Left ventricle myocardium superior (tissue), 1 donor: ENCODE measurements around the gene ADCY5. TPM values are rescaled to one million over a fixed set of nuclear protein-coding genes. Genes with fewer than 3 reads are reported as not detected.

Source experiments
- ATAC-seq: fragments of 200-7000 bp; cut with Tn5 transposase; one replicate; pipeline ENCODE4 v1.9.1; 2020; ENCODE audit warnings: mild to moderate bottlenecking, moderate library complexity
- DNase-seq: peaks from one replicate; pipeline ENCODE4 v3.0.0-alpha.2; 2020
- intact Hi-C: fragments of 100-400 bp; cut with micrococcal nuclease; formaldehyde crosslinking; loops from one replicate; pipeline ENCODE4 v1.11.0; 2022
- total RNA-seq: library from RNA; stranded (reverse); fragmentation: NEBNext Ultra II Directional; extraction: Animal tissue kit (Norgen Biotek cat#: 25700); gene quantifications from one replicate; pipeline ENCODE4 v1.2.1, GENCODE V29; 2021
- donor health status: DM: no; HTN: yes; CAD: no; lungs with severe emphysema.

Gene ADCY5
- total RNA-seq, 1 donor from 2014 or later: 273 TPM

DNA sequence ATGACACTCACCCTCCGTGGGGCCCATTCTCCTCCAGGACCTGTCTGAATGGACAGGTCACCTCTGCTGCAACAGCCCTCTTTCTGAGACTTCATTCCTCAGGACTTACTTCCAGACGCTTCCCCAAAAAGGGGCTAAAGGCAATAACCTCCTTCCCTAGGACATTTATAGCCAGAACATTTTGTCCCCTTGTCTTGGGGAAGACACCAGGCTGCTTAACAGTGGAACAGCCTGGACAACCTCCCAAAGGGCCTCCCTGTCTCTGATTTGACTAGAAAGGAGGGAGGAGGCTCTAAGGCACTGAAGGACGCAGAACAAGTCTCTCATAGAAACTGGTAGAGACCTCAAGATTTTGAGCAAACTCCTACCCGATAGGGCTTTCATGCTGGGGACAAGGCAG lies 32.7 kb downstream of the ADCY5 start:
- DNase-seq: no peak
- ATAC-seq: peak; percentile 6
- intact Hi-C loops: no loop called here

DNA sequence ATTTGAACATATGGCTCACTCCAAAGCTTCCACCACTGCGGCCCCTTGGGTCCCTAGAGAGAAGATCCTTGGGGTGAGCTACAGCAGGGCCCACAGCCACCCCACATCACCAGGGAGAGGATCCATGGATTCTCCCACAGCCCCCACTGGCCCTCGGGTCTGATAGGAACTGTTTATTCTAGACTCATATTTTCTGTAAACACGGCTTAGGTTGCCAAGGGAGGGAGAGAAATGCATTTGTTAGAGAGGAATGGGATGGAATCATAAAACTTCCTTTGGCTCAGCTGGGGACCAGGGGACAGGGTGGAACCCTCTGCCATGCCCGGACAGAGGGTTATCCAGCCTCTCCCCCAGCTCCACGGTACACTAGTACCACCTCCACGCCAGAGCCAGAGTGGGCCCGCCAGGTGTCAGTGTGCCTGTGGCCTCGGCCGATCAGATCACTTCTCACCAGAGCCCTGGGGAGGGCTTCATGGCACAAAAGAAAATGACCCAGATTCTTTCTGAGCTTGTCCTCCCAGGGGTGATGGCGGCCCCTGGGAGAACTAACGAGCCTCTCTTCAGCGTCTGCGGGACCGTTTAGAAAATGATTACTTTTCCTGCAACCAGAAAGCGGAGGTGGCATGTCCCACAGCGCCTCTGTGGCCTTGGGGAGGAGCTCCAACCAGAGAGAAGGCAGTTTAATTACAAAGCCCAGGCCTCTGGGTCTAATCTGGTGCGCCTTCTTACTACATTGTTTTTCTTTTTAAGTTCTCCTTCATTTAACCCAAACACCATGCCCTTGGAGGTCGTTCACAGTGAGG lies 33.7 kb downstream of the ADCY5 start:
- DNase-seq (peak; percentile 59), ATAC-seq (peak; percentile 8)
- intact Hi-C loops: no loop called here

DNA sequence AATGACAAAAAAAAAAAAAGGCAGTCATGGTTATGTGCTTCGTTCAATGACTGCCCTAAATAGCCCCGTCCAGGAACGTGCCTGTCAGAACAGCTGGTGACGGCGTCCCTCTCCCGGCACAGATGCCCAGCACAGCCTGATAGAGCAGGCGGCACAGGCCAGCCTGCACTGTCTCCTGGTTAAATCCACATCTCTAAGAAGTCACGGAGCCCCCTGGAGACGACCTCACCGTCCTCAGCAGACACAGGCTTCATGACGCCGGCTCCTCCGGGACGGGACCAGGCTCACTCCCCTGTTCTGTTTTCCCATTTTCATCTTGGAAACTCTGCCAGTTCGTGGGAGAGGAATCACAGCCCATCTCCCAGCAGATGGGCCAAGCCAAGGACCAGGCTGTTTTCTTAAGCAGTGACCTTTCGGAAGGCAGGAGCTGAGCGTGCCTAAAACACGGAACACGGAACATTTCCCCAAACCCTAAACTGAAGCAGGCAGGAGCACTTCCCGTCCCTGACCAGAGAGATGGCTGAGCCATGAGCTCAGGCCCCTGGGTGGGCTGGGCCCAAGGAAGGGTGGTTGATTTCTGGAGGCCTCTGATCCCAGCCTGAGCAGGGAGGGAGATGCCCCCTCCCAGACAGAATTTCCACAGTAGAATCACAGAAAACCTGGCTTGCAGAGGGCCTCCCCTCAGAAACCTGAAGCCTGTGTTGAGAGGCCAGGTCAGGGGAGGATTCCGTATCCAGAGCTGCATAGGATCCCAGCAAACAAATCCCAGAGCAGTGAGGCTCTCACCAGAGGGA lies 35.9 kb downstream of the ADCY5 start:
- DNase-seq: peak; percentile 71
- intact Hi-C loops: no loop called here
- ATAC-seq: peak; percentile 78

DNA sequence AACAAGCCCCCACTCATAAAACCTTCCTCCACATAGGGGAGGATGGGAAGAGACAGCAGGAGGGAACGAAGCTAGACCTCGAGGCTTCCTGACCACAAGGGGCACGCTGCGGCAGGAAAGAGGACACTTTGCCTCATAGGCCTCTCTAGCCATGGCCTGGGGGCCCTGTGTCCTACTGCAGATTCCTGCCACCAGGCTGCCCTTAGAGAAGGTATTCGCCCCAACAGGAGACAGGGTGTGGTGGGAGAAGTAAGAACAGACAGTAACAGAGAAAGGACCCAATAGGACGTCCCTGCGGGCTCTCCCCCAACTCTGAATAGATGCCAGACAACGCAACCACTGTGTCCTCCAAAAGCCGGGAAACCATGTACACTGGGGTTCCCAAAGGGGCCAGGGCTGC lies 36.8 kb downstream of the ADCY5 start:
- intact Hi-C loops: no loop called here
- DNase-seq: peak; percentile 30
- ATAC-seq: peak; percentile 2

DNA sequence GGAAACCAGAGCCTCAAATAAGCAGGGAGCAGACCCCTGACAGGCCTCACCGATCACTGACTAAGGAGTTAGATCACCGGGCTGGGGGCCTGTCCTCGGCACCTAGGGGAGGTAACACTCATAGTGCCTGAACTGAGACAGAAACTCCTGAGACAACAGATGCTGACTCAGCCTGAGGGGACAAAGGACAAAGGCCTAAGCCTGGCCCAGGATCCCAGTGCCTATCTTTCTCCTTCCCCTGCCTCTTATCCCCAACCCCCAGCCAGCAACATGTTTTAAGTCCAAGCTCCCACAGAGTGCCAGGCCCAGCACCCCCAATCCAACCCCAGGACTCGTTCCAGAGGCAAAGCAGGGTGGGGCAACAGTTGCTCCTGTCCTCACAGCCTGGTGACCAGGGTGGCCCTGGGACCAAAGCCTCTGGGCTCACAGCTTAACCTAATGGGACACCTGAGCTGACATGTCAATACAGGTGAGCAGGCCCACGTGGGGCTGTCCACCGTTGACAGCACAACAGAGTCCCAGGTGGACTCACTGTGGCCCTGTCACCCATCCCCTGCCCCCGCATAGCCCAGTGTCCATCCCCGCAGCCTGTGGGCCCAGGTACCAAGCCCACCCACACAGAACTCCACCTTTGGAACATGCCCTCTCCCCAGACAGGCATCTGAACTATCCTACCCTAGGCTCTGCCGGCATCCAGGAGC lies 37.4 kb downstream of the ADCY5 start:
- DNase-seq (peak; percentile 31), ATAC-seq (no peak)
- intact Hi-C loops: no loop called here

DNA sequence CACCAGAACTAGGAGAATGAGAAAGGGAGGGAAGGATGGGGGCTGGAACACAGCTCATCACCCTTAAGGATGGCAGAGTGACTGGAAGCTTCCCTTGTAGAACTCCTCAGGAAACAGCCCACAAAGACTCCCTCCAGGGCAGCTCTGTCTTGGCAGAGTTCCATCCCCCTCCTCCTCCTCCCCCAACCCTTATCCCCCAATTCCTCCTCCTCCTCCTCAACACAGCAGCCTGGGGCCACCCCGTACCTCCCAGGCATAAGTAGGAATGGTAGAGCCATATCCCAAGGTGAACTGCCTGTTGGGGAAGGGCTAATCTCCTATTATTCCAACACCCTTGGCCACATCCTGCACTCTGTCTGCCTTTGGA lies 38.8 kb downstream of the ADCY5 start:
- intact Hi-C loops: no loop called here
- no peak for DNase-seq
- ATAC-seq: no peak

DNA sequence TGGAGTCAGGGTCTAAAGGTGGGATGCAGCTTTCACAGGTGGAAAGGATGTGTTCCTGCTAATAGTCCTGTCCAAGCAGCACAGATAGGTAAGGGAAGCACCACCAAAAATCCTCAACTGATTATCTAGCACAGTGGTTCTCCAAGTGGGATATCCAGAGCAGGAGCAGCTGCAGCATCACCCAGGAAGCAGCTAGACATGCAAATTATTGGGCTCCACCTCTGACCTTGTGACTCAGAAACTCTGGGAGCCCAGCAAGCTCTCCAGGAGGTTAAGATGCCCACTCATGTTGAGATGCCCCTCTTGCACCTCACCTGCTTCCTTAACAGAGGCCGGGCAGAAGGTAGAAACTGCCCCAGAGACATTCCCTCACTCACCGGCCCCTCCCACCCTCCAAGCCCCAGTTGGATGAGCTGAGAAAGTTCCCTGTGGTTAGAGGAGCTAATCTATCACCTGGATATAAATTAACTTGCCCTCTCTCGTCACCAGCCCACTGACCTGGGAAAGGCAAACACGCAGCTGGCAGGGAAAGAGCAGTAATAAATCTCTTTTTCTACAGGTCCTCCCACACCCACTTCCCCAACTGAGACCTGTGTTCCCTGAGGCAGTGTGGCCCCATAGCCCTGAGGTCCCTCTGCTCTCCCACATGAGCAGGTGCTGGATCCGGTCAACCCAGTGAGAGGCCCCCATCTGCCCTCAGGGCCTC lies 39.3 kb downstream of the ADCY5 start:
- ATAC-seq (no peak), DNase-seq (peak; percentile 11)
- intact Hi-C loops: no loop called here

DNA sequence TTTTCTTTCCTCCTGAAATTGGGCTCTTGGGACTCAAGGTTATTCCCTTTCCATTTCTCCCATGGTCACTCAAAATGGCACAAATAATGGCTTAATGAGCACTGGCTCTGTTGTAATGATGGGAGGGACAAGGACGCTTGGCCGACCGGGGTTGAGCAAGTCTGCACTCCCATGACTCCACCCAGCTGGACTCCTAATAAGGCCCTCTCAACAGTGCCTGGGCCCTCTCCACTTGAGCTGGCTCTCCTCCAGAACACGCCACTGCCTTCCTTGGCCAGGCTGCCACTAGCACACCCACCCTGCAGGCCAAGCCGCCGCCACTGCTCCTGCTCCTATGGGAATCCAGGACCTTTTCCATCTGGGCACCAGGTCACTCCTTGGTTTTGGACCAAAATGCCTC lies 42.3 kb downstream of the ADCY5 start:
- intact Hi-C loops: no loop called here
- DNase-seq: peak; percentile 89
- peak; percentile 75 for ATAC-seq

DNA sequence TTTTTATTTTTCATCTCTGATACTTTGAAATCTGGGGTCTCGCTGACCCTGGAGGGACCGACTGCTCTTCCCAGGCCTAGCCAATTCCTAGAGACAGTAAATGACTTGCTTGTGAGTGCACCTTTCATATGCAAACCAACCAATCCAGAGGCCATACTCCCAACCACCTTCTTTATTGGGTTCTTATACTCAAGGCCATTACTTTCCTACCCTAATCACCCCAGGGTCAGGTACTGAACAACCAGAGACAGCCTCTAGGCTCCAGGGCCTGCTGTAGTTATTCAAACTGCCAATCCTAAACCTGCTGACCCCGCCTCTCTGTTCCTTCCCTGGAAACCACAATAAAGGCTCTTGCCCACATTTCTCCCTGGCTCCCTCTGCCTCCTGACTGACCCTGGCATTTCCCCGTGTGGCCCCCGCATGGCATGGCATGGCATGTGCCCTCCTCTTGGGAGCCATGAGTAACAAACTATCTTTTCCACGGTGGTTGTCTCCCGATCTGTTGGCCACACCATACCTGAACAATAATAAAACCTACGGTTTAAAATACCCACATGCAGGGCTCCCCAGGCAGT lies 42.9 kb downstream of the ADCY5 start:
- ATAC-seq: no peak
- intact Hi-C loops: no loop called here
- DNase-seq: peak; percentile 12

DNA sequence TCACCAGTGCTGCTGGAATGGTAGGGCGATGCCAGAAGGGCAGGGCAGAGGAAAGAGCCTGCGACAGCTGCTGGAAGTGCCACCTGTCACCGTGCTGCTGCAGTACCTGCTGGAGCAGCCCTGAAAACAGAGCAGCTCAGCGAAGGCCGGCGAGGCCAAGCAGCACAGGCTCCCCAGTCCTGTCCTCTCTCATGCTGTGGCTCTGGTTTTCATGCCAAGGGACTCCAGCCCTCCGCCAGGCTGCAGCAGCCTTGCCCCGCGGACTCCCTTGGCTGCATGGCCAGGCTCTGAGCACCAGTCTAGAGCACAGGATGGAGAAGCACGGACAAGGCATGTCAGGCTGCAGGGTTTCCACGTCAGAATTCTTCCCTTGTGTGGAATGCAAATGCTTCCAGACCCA lies 43.9 kb downstream of the ADCY5 start:
- intact Hi-C loops: no loop called here
- ATAC-seq: no peak

DNA sequence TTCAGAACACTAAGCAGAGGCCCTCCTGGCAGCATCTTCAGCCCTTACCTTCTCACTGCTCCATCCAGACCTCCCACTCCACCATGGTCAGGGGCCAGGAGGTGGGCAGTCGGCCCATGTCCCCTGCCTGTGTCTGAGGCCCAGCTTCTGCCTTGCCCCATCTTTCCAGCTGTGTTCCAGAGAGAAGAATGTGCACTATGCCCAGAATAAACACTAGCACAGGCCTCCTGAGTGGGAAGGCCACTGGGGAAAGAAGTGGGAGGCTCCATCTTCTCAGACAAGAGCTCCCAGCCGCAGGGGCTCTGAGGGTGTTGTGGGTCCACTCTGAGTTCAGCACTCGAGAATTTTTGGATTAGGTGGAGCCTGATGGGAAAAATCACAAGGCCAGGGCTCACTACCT lies 44.5 kb downstream of the ADCY5 start:
- intact Hi-C loops: no loop called here
- DNase-seq (peak; percentile 21), ATAC-seq (no peak)

More for the DNA sequence above, 43.9 kb downstream of the ADCY5 start:
- peak; percentile 23 for DNase-seq

DNA sequence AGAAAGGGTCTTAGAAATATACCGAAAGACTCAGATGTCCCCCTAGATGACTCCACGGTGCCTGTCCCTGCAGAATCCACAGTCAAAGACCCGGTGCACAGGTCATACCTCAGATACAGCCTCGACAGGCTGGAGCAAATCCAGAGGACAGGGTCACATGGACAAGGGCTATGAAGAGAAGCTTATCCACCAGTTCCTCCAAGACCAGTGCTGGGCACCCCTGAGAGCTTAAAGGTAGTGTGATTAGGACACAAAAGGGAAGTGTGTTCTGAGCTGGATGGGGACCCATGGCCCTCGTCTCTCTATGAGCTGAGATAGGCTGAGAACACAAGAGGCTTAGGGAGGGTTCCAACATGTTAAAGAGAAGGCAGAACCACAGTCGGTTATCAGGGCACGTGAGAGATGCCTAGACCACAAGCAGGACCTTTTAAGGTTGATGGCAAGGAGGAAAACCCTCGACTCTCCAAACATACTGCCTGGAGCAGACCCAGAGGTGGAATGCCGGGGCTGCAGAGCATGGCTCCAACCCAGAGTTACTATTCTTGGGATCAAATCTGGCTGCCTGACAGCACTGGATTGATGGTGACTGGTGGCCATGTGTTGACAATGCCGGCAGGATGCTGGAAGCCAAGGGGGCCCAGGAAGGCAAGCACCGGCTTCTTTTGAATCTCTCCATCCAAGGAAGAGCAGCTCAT lies 46.9 kb downstream of the ADCY5 start:
- ATAC-seq (peak; percentile 81), DNase-seq (peak; percentile 82)
- intact Hi-C loops: no loop called here

DNA sequence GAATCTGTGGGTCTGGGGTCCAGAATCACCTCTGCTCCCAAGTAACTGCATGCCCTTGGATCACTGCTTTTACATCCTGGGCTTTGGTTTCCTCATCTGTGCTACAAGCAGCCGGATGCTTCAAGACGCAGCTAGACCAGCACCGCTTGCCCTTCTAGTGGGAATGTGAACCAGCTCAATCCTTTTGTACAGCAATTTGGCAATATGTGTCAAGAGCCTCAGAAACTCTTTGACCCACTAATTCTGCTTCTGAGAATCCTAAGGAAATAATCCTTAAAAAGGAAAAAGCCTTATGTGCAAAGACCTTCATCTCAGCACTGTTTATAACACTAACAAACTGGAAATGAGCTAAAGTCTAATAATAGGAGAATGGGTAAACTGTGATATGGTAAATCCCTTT lies 48.7 kb downstream of the ADCY5 start:
- intact Hi-C loops: no loop called here
- DNase-seq: no peak
- ATAC-seq: no peak

DNA sequence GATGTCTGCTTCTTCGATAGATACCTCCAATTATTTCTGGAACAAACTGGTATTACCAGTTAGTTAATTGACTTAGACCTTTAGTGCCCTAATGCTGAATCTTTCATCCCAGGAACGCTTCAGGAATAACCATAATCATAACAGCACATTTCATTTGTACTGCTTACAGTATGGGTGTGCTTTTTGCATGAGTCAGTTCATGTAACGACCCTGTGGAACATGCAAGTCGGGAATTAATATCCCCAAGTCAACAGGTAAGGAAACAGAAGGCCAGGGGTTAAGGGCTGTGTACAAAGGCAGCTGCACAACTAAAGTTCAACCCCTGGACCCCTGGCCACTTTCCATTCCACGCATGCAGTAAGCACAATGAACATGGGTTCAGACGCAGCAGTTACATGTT lies 49.2 kb downstream of the ADCY5 start:
- intact Hi-C loops: no loop called here
- DNase-seq (no peak), ATAC-seq (no peak)

DNA sequence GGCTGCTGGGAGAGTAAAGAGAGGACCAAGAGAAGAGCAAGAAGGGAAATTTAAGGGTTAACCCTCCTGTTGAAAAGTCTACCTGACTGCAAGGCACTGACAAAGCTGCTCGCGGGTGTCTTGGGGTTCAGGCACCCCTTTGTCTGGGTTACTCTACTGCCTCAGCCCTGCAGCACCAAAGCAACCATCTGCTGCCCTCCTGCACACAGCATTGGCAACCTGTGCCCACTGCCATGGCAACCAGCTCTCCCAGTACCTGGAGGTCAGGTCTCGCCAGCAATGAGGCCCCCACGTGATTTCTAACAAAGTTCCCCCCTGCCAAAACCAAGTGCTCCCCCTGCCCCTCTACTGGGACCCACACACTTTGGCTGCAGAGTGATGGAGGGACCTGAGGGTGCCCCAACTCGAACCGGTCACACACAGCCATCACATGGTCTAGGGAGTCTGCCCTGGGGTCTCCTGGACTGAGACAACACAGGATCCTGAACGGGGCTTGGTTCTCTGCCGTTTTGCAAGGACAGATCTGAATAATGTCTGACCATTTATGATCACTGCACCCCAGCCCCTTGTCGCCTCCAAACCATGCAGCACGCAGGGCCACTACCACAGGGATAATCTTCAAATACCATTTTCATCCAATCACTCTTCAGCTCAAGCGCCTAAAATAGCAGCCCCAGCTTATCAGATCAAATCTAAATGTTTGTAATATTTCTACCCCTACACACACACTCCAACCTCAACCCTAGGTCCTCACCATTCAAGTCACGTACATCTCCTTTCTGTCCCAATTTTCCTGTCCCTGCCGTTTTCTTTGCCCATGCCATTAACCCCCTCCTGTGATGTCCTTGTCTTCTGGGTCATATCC lies 50.7 kb downstream of the ADCY5 start:
- intact Hi-C loops: no loop called here
- DNase-seq: peak; percentile 26
- ATAC-seq: no peak

DNA sequence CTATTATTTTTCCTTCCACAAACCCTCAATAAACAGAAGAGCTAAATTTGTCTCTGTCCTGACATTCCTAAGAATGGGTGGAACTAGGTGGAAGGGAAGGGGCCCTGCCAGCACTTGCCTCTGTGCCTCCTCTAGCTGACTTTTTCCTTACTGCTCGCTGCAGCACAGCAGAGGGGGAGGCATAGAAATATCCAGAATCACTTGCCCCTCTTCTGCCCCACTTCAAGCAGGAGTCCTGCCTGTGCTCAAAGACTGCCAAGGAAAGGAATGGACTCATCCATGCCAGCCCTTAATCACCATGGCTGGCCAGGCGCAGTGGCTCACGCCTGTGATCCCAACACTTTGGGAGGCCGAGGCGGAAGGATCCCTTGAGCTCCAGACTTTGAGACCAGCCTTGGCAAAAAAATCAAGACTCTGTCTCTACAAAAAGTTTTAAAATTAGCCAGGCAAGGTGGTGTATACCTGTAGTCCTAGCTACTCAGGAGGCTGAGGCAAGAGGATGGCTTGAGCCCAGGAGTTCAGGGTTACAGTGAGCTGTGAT lies 51.8 kb downstream of the ADCY5 start:
- peak; percentile 30 for DNase-seq
- intact Hi-C loops: no loop called here
- ATAC-seq: peak; percentile 9
